HG03135 (cell line): ENCODE data around the gene YAF2.
A peak's percentile ranks its signal among the peaks of the same experiment; 100 is the strongest.

ENCODE experiments used
- ATAC-seq: cut with Tn5 transposase; IDR thresholded peaks from one replicate; pipeline ENCODE4 v1.9.1; 2021; ENCODE audit warnings: mild to moderate bottlenecking, moderate library complexity; ENCODE audit not compliant: unreplicated experiment

Gene YAF2

GRCh38 chr12:42145552-42146215 is 92.4 kb downstream of the YAF2 start:
- no peak for ATAC-seq

GRCh38 chr12:42145197-42145549 is 92.9 kb downstream of the YAF2 start:
- no peak for ATAC-seq

- peak; percentile 93 for ATAC-seq
These were observed 93.4 kb downstream of the YAF2 start, which contains the start of gene GXYLT1 for GRCh38 chr12:42144408-42145196. Gene GXYLT1 (minus strand): TSS chr12:42144874. CDS start chr12:42144646, 228 bp downstream.

GRCh38 chr12:42144158-42144407 is 94.0 kb downstream of the YAF2 start:
- no peak for ATAC-seq

- ATAC-seq = peak; percentile 6
These were observed 94.4 kb downstream of the YAF2 start for GRCh38 chr12:42143452-42144157.

GRCh38 chr12:42141981-42142606 is 96.0 kb downstream of the YAF2 start:
- ATAC-seq = no peak

- no peak for ATAC-seq
These were observed 97.1 kb downstream of the YAF2 start for GRCh38 chr12:42140901-42141300.

- ATAC-seq = no peak
These were observed 102.7 kb downstream of the YAF2 start for GRCh38 chr12:42135259-42135814.

GRCh38 chr12:42130672-42131402 is 107.2 kb downstream of the YAF2 start:
- ATAC-seq = no peak

- ATAC-seq = no peak
These were observed 108.3 kb downstream of the YAF2 start for GRCh38 chr12:42129595-42130204.

GRCh38 chr12:42128888-42129287 is 109.2 kb downstream of the YAF2 start:
- no peak for ATAC-seq

GRCh38 chr12:42128327-42128726 is 109.7 kb downstream of the YAF2 start:
- no peak for ATAC-seq

GRCh38 chr12:42126963-42127362 is 111.1 kb downstream of the YAF2 start:
- no peak for ATAC-seq

GRCh38 chr12:42125388-42125767 is 112.7 kb downstream of the YAF2 start:
- ATAC-seq = peak; percentile 49

GRCh38 chr12:42124764-42125387 is 113.2 kb downstream of the YAF2 start:
- ATAC-seq = peak; percentile 24

- ATAC-seq = no peak
These were observed 118.9 kb downstream of the YAF2 start for GRCh38 chr12:42119085-42119633.

GRCh38 chr12:42118136-42118879 is 119.7 kb downstream of the YAF2 start:
- ATAC-seq = no peak

GRCh38 chr12:42109031-42109430 is 129.0 kb downstream of the YAF2 start:
- ATAC-seq = no peak
